CD8-positive, alpha-beta memory T cell (primary cell): ENCODE measurements around the gene LDLRAD4. TPM values are rescaled to one million over a fixed set of nuclear protein-coding genes. Genes with fewer than 3 reads are reported as not detected.
A peak's percentile ranks its signal among the peaks of the same experiment; 100 is the strongest.

Source experiments
- CTCF ChIA-PET: fragments of 350-600 bp; sonication (Branson Sonifier 250); formaldehyde crosslinking; loops from one replicate; lab custom pipeline; 2021; ENCODE audit warnings: antibody characterized with exemption; lab: Charles Lee
- POLR2A ChIA-PET: fragments of 350-600 bp; sonication (Branson Sonifier 250); formaldehyde crosslinking; loops from one replicate; lab custom pipeline; 2021; ENCODE audit warnings: antibody characterized with exemption; lab: Charles Lee
- DNase-seq, 5 donors: peaks; one replicate each; pipeline versions ENCODE4 v3.0.0 to v3.0.0-alpha.2; 2020 to 2022; ENCODE audit warnings: mixed read lengths in 1 of 5
- H3K27ac ChIP-seq: one replicate; pipeline ENCODE4 v1.7.0; 2013; ENCODE audit warnings: low read depth, mild to moderate bottlenecking, low read length, moderate library complexity
- H3K27me3 ChIP-seq: 2 replicates; pipeline ENCODE4 v1.7.0; 2013; ENCODE audit warnings: low read length, mild to moderate bottlenecking; ENCODE audit not compliant: insufficient read depth, poor library complexity, severe bottlenecking
- H3K36me3 ChIP-seq: 2 replicates; pipeline ENCODE4 v1.7.0; 2013; ENCODE audit warnings: mild to moderate bottlenecking, low read length, moderate library complexity; ENCODE audit not compliant: insufficient read depth
- H3K4me1 ChIP-seq: 2 replicates; pipeline ENCODE4 v1.7.0; 2013; ENCODE audit warnings: mild to moderate bottlenecking, low read length, moderate library complexity; ENCODE audit not compliant: insufficient read depth
- H3K4me3 ChIP-seq: 2 replicates; pipeline ENCODE4 v1.7.0; 2013; ENCODE audit warnings: mild to moderate bottlenecking, low read length
- H3K9me3 ChIP-seq: 2 replicates; pipeline ENCODE4 v1.7.0; 2013; ENCODE audit warnings: mild to moderate bottlenecking, low read length
- H3K27ac Mint-ChIP-seq, 8 donors: one replicate each; pipeline ENCODE4 v1.8.0; 2020 to 2021; ENCODE audit warnings: mixed read lengths in 8 of 8, mild to moderate bottlenecking in 6 of 8, inconsistent platforms in 3 of 8, moderate library complexity in 3 of 8
- H3K27me3 Mint-ChIP-seq, 2 donors: one replicate each; pipeline ENCODE4 v1.8.0; 2020 to 2021; ENCODE audit warnings: mixed read lengths in 2 of 2, mild to moderate bottlenecking in 1 of 2, moderate library complexity in 1 of 2
- H3K36me3 Mint-ChIP-seq, 3 donors: one replicate each; pipeline ENCODE4 v1.8.0; 2020 to 2021; ENCODE audit warnings: mixed read lengths in 3 of 3, inconsistent platforms in 1 of 3, mild to moderate bottlenecking in 1 of 3
- H3K4me1 Mint-ChIP-seq, 3 donors: one replicate each; pipeline ENCODE4 v1.8.0; 2020 to 2021; ENCODE audit warnings: mixed read lengths in 3 of 3, inconsistent platforms in 1 of 3, mild to moderate bottlenecking in 1 of 3
- H3K4me3 Mint-ChIP-seq, 7 donors: one replicate each; pipeline ENCODE4 v1.8.0; 2020 to 2021; ENCODE audit warnings: mixed read lengths in 7 of 7, mild to moderate bottlenecking in 6 of 7, moderate library complexity in 4 of 7, inconsistent platforms in 2 of 7
- H3K9me3 Mint-ChIP-seq, 5 donors: one replicate each; pipeline ENCODE4 v1.8.0; 2020 to 2022; ENCODE audit warnings: mixed read lengths in 5 of 5, mild to moderate bottlenecking in 3 of 5, moderate library complexity in 2 of 5, inconsistent platforms in 1 of 5
- polyA plus RNA-seq: library from polyadenylated mRNA; unstranded; fragments of 300-500 nt; fragmentation: Illumina TruSeq; gene quantifications from one replicate; pipeline ENCODE4 v1.2.3, GENCODE V29; 2021
- total RNA-seq, 2 experiments: library from RNA; stranded (reverse); gene quantifications; one replicate each; pipeline ENCODE4 v1.2.3, GENCODE V29; 2021

Gene LDLRAD4
- total and polyA plus RNA-seq, 3 experiments from 2014 or later, result 8.1 to 30.4 (median 27.3) TPM

DNA sequence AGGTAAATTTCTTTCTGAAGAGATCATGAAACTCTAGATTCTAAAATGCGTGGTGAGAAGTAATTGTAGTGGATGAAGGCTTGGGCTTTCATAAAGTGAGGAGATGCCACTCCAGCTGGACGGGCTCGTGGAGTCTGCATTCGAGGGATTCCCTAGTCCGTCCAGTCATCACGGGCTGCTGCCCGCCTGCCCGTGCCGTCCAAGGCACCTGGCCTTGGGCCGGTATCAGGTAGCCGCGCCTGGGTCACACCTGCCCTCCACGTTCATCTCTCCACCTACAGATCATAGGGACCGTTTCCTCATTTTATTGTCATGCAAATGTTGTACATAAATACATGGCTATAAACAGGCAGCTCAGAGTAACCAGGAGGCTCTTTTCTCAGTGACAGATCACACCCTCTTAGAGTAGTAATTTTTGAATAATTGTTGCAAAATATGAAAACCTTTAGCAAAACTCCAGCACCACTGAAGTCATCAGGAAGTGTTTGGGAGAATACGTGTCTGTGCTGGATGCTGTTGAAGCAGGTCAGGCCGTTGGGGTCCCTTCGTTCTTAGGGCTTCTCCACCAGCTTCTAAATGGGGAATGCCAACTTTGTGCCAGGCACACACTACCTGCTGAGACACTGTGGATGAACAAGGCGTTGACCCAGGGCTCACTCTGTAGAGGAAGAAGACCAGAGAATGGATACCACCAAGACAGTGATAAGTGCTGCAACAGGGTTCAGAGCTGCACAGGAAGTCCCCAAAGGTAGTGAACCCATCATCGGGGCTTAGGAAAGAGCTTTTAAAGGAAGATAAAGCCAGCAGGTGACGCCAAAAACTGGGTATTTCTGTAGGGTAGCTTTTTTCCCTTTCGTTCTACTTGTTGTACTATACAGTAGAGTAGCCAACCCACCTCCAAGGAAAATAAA, 395.3 kb downstream of the LDLRAD4 start:
- Mint-ChIP-seq H3K36me3 (peaks cover 0 to 4% (median 0%) of the 10 kb centered on the region in 3 donors), H3K4me1 (peaks cover 67 to 98% (median 79%) of the 10 kb centered on the region in 3 donors), H3K9me3 (no peaks in the 10 kb centered on the region), H3K27ac (peak overlapping the region; percentile 2 to 97 (median 76)), H3K27me3 (peaks cover 0 to 15% of the 10 kb centered on the region in 2 donors), H3K4me3 (peak overlapping the region; percentile 27 to 90 (median 84))
- Histone ChIP-seq H3K36me3 (no peaks in the 10 kb centered on the region), H3K9me3 (no peaks in the 10 kb centered on the region), H3K27me3 (no peaks in the 10 kb centered on the region), H3K27ac (no peak overlapping the region), H3K4me1 (peaks cover 51% of the 10 kb centered on the region), H3K4me3 (no peak overlapping the region)
- POLR2A ChIA-PET, result interaction anchor here (0.7 to 1.0 kb wide), 2 partner anchors 36 to 76 kb away, joined by 3 read pairs; no protein-coding TSS in a partner anchor
- DNase-seq, result peak in 1 of 5 donors; percentile 28
- CTCF ChIA-PET, result interaction anchor here (0.9 to 2.3 kb wide), 8 partner anchors 15 to 395 kb away, joined by 3 to 6 read pairs (median 3); partner anchors contain the start of gene LDLRAD4

DNA sequence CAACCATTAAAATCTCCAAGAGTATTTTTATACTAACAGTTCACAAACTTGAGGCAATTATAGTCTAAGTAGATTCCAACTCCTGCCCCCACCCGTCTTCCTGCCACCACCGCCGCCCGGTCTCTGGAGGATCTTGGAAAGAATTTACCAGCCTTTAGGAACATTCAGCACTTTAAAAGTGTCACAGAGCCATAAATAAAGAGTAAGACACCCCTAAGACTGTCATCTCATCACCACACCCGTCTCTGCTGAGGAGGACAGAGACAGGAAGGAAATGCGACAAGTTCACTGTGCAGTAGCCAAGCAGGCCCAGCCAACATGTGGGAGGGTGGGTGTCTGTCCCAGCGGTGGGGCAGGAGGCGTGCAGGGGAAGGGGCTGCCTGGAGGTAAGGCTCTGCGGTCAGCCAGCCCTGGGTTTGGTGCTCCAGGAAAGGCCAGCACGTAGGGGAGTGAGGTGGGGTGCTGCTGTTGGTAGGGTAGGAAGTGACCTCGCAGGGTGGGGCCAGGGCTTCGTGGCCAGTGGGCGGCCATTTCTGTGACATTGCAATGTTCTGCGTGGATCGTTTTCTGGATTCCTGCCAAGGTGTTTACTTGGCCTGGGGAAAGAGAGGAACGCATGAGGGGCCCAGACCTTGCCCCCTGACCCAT, 396.2 kb downstream of the LDLRAD4 start:
- no peaks in the 10 kb centered on the region for H3K9me3 ChIP-seq
- H3K27ac ChIP-seq, result no peak overlapping the region
- H3K4me3 ChIP-seq, result peak overlapping the region; percentile 33
- peak in 3 of 5 donors; percentile 25 to 74 (median 32) for DNase-seq
- H3K4me3 Mint-ChIP-seq, result peak overlapping the region; percentile 46 to 90 (median 81)
- no peaks in the 10 kb centered on the region for H3K27me3 ChIP-seq
- peaks cover 48% of the 10 kb centered on the region for H3K4me1 ChIP-seq
- H3K9me3 Mint-ChIP-seq, result no peaks in the 10 kb centered on the region
- H3K27ac Mint-ChIP-seq, result peak overlapping the region in 7 of 8 donors; percentile 15 to 94 (median 86)
- H3K4me1 Mint-ChIP-seq, result peaks cover 60 to 90% (median 70%) of the 10 kb centered on the region in 3 donors
- CTCF ChIA-PET, result interaction anchor here (0.9 to 2.3 kb wide), 8 partner anchors 15 to 396 kb away, joined by 3 to 6 read pairs (median 3); partner anchors contain the start of gene LDLRAD4
- H3K36me3 ChIP-seq, result no peaks in the 10 kb centered on the region
- H3K36me3 Mint-ChIP-seq, result peaks cover 0 to 4% (median 0%) of the 10 kb centered on the region in 3 donors
- POLR2A ChIA-PET, result interaction anchor here (1.0 kb wide), 1 partner anchor 77 kb away, joined by 3 read pairs; no protein-coding TSS in a partner anchor
- peaks cover 0 to 15% of the 10 kb centered on the region in 2 donors for H3K27me3 Mint-ChIP-seq

DNA sequence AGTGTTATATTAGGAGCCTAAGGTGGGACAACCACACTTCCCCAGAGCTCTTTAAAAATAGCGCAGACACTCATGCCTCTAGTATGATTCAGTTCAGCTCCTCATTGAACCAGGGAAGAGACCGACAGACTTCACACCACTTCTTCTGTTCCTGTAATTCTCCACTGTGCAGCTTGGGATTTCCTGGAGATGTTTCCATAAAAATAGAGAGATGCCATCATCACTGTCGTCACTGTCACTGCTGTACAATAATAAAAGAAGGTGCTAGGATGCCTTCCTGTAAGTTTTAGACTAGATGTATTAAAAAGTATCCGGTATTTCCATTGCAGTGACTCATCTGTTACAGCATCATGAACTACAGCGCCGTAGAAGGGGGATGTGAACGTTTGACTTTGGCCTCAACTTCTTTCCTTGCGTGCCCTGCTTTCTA, 396.9 kb downstream of the LDLRAD4 start:
- H3K4me1 ChIP-seq, result peaks cover 48% of the 10 kb centered on the region
- no peaks in the 10 kb centered on the region for H3K27me3 ChIP-seq
- no peaks in the 10 kb centered on the region for H3K9me3 Mint-ChIP-seq
- POLR2A ChIA-PET, result no interaction called here
- no peak overlapping the region for H3K4me3 ChIP-seq
- no peaks in the 10 kb centered on the region for H3K9me3 ChIP-seq
- CTCF ChIA-PET, result interaction anchor here (0.9 kb wide), 1 partner anchor 64 kb away, joined by 3 read pairs; no protein-coding TSS in a partner anchor
- H3K27ac ChIP-seq, result no peak overlapping the region
- no peak for DNase-seq
- no peaks in the 10 kb centered on the region for H3K36me3 ChIP-seq
- H3K36me3 Mint-ChIP-seq, result peaks cover 0 to 5% (median under 1%) of the 10 kb centered on the region in 3 donors
- H3K4me1 Mint-ChIP-seq, result peaks cover 60 to 88% (median 67%) of the 10 kb centered on the region in 3 donors
- peak overlapping the region; percentile 43 to 90 (median 68) for H3K4me3 Mint-ChIP-seq
- peaks cover 0 to 15% of the 10 kb centered on the region in 2 donors for H3K27me3 Mint-ChIP-seq
- H3K27ac Mint-ChIP-seq, result peak overlapping the region in 7 of 8 donors; percentile 19 to 94 (median 88)

DNA sequence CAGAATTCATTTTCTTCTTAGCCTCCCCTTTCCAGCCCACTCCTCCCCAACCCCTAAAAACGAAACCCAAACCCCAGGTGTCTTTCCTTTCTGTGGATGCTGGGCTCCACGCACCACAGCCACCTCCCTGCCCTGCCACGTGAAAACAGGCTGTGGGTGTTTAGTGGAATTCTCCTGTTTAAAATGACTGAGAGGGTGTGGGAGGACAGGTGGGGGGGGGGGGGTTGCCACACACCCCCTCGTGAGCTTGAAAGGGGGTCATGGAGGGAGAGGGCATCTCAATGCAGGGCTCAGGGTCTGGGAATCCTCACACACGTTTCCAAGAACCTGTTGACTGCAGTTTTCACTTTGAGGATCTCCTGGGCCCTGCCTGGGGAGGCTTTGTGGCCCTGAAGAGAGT, 397.5 kb downstream of the LDLRAD4 start:
- Histone ChIP-seq H3K27ac (no peak overlapping the region), H3K4me1 (peaks cover 48% of the 10 kb centered on the region), H3K4me3 (no peak overlapping the region), H3K27me3 (no peaks in the 10 kb centered on the region), H3K36me3 (no peaks in the 10 kb centered on the region), H3K9me3 (no peaks in the 10 kb centered on the region)
- Mint-ChIP-seq H3K27me3 (peaks cover 0 to 15% of the 10 kb centered on the region in 2 donors), H3K4me1 (peaks cover 56 to 84% (median 63%) of the 10 kb centered on the region in 3 donors), H3K9me3 (no peaks in the 10 kb centered on the region), H3K27ac (peak overlapping the region in 6 of 8 donors; percentile 3 to 94 (median 90)), H3K4me3 (peak overlapping the region in 5 of 7 donors; percentile 28 to 90 (median 68)), H3K36me3 (peaks cover 0 to 8% (median 2%) of the 10 kb centered on the region in 3 donors)
- ChIA-PET POLR2A (no interaction called here), CTCF (no interaction called here)
- DNase-seq, result no peak

DNA sequence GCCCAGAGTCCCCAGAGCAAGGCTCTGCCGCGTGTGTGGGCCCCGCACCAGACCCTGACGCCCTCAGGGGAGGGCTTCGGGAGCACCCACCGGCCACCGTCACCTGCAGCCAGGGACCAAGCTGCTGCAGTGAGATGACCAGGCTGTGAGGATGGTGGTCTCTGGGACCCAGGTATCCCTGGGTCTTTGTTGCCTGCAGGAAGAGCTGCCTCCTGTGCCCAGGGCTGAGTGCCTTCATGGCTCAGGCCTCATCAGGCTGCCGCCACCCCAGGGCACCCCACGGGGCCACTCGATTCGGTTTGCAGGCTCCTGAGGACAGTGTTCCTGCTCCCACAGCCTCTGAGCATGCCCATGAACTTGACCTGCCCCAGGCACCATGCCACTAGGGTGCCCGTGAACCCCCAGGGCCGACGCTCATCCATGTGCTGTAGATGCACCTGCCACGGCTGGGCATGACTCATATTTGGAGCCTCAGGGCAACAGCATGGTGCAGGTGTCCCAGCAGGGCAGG, 398.0 kb downstream of the LDLRAD4 start:
- Histone ChIP-seq H3K27ac (no peak overlapping the region), H3K4me3 (no peak overlapping the region), H3K27me3 (no peaks in the 10 kb centered on the region), H3K36me3 (no peaks in the 10 kb centered on the region), H3K9me3 (no peaks in the 10 kb centered on the region), H3K4me1 (peaks cover 44% of the 10 kb centered on the region)
- CTCF ChIA-PET, result no interaction called here
- no peaks in the 10 kb centered on the region for H3K9me3 Mint-ChIP-seq
- H3K27ac Mint-ChIP-seq, result peak overlapping the region in 3 of 8 donors; percentile 3 to 93 (median 92)
- POLR2A ChIA-PET, result no interaction called here
- no peak for DNase-seq
- H3K36me3 Mint-ChIP-seq, result peaks cover 0 to 13% (median 2%) of the 10 kb centered on the region in 3 donors
- peaks cover 0 to 12% of the 10 kb centered on the region in 2 donors for H3K27me3 Mint-ChIP-seq
- peaks cover 51 to 79% (median 57%) of the 10 kb centered on the region in 3 donors for H3K4me1 Mint-ChIP-seq
- H3K4me3 Mint-ChIP-seq, result peak overlapping the region in 2 of 7 donors; percentile 68 to 90

DNA sequence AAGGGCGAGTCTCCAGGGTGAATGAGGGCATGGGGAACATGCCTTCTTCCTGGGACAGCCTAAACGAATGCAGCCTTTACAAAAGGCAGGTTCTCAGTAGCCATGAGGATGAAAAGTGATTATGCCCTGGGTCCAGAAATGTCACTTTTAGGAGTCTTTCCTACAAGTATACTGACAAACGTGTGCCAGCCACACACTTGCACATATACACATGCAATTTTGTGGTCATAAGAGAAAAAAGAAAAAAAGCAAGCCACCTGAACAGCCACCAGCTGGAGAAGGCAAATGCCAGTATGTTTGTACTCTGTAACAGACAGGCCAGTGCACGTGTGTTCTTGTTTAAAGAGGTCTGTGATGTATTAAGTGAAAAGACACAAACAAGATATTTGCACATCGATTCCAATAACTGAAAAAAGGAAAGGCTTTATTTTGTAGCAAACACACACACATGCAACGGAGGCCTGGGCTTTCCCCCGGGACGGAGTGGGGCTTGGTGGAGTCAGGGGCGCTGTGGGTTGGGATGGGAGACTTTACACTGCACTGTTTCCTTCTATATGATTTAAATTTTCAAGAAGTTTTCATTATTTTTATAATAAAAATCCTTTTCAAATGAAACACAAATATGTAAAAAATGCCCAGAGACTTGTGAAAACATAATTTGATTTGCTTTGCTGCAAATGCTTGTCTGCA, 399.4 kb downstream of the LDLRAD4 start:
- Histone ChIP-seq H3K36me3 (no peaks in the 10 kb centered on the region), H3K4me3 (no peak overlapping the region), H3K27ac (no peak overlapping the region), H3K4me1 (peaks cover 30% of the 10 kb centered on the region), H3K27me3 (no peaks in the 10 kb centered on the region), H3K9me3 (no peaks in the 10 kb centered on the region)
- Mint-ChIP-seq H3K9me3 (no peaks in the 10 kb centered on the region), H3K4me1 (peaks cover 37 to 65% (median 43%) of the 10 kb centered on the region in 3 donors), H3K36me3 (peaks cover 0 to 21% (median 2%) of the 10 kb centered on the region in 3 donors), H3K4me3 (no peak overlapping the region), H3K27ac (no peak overlapping the region), H3K27me3 (peaks cover 0 to 6% of the 10 kb centered on the region in 2 donors)
- DNase-seq, result no peak
- ChIA-PET CTCF (no interaction called here), POLR2A (no interaction called here)

DNA sequence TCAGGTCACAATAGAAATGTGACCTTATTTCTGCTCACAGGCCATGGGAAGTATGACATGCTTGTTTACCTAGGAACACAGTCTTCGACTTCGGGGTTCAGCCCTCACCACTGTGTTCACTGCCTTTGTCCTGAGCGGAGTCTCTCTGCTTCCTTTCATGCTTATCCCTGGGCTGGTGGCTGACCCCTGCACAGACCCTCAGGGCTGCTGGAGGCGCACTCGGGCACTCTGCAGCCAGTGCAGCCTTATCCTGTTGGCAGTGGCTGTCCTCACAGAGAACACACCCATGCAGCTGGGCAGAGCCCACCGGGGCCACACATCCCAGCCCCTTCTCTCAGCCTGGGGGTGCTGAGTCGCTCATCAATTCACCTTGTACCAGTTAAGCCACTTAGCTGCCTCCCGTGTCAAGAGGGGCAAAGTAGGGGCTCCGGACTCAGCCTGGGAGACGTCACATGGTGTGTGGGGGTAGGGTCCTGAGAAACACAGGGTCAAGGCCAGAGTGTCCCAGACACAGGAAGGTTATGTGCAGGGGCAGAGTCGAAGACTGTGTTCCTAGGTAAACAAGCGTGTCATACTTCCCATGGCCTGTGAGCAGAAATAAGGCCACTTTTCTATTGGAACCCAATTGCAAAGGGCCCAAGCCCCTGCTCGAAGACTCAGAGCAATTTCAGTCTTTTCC, 400.3 kb downstream of the LDLRAD4 start:
- no peaks in the 10 kb centered on the region for H3K27me3 ChIP-seq
- H3K4me1 Mint-ChIP-seq, result peaks cover 28 to 55% (median 34%) of the 10 kb centered on the region in 3 donors
- H3K9me3 Mint-ChIP-seq, result no peaks in the 10 kb centered on the region
- no peak overlapping the region for H3K27ac Mint-ChIP-seq
- no peak for DNase-seq
- ChIA-PET CTCF (no interaction called here), POLR2A (no interaction called here)
- no peaks in the 10 kb centered on the region for H3K36me3 ChIP-seq
- H3K36me3 Mint-ChIP-seq, result peaks cover 0 to 30% (median 8%) of the 10 kb centered on the region in 3 donors
- H3K9me3 ChIP-seq, result no peaks in the 10 kb centered on the region
- peaks cover 21% of the 10 kb centered on the region for H3K4me1 ChIP-seq
- no peak overlapping the region for H3K4me3 ChIP-seq
- no peak overlapping the region for H3K4me3 Mint-ChIP-seq
- H3K27ac ChIP-seq, result no peak overlapping the region
- H3K27me3 Mint-ChIP-seq, result peaks cover 0 to 6% of the 10 kb centered on the region in 2 donors
